ENCODE data around the gene COP1.
"Not testable (repeated sequence)": the region's sequence is repeated elsewhere in the genome, so short reads cannot be mapped to it uniquely, and the experiment has no call there.

Gene COP1

DNA sequence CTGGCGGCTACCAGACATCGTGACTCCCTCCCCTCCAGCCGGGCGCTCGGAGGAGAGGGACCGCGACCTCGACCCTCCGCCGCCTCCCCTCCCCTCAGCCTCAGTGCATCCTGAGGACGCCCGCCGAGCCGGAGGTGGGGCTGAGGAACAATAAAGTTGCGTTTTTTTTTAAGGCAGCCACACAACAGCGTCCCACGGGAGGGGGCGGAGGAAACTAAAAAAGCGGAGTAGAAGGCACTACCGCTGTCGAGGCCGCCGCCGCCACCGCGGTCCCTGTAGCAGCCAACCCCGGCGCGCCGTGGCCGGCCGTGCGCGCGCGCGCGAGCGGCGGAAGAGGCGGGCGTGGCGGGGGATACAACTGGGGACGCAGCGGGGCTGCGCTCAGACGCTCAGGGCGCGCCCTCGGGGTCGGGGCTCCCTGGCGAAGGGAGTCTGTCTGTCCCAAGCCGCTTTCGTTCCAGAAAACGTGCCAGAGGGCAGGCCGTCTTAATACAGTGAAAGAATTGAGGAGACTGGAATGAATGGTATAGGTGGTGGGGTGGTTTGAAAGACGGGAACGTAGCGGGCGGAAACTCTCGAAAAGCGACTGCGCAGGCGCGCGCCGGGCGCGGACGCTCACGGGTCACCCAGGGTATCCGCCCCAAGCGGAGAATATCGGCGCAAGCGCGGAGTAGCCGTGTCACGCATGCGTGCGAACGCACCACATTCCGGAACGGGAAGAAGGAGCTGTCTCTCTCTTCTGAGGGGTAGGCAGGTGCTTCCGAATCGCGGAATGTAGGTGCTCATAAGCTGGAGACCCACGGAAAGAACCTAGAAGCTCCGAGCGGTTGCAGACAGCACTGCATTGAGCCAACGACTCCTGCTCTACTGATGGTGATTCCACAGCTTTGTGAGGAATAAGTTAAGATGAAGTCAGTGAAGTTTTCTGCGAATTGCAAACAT, at the start of gene COP1:
COP1 (minus strand) TSS at position 326 of the 942 bp plus-strand sequence; CDS start at position 18, 308 bp downstream.
- peak; percentile 95 for DNase-seq

GRCh38 chr1:176252191-176252590, 45.1 kb upstream of the COP1 start:
- DNase-seq = no peak

- DNase-seq = no peak
These were observed 37.8 kb upstream of the COP1 start for GRCh38 chr1:176244851-176245250.

DNA sequence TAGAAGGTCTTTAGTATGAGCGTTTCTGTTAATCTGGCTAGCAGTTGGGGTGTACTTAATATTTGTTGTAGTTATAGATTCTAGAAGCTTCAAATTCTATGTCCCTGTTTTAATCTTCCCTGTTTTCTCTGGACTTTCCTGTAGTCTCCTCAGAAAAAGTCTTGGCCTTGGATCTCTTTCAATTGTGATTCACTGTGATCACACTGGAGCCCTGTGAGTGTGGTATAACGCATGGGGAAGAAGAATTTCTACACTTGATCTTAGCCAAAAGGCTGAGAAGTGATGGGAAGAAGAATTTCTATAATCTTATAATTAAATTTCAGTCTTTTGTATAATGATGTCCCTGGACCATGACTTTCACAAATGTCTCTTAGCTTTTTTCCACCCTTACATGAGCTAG, 36.7 kb upstream of the COP1 start:
- DNase-seq = no peak

GRCh38 chr1:176241385-176242015, 34.4 kb upstream of the COP1 start:
- no peak for DNase-seq

DNA sequence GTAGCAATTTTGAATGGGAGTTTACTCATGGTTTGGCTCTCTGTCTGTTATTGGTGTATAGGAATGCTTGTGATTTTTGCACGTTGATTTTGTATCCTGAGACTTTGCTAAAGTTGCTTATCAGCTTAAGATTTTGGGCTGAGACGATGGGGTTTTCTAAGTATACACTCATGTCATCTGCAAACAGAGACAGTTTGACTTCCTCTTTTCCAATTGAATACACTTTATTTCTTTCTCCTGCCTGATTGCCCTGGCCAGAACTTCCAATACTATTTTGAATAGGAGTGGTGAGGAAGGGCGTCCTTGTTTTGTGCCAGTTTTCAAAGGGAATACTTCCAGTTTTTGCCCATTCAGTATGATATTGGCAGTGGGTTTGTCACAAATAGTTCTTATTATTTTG, 26.6 kb upstream of the COP1 start:
- not testable (repeated sequence) for DNase-seq

- no peak for DNase-seq
These were observed 20.5 kb upstream of the COP1 start for GRCh38 chr1:176227579-176227978.

GRCh38 chr1:176225911-176226310, 18.8 kb upstream of the COP1 start:
- peak; percentile 5 for DNase-seq

DNA sequence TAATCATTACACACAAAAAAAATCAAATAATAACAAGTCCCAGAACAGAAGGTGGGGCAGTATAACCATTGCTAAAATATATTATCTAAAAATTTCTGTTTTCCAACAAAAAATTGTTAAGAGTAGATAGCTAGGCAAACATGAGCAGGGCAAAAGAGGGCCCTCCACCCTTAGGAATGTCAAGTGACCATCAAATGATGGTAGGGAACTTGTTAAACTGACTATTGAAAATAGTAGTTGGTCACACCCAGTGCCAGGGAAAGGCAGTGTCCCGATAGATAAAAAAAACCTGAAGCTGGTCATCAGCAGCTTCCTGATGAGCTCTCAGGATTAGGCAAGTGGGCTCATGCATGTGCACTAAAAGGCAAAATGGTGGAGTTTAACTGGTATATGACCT, 18.4 kb upstream of the COP1 start:
- no peak for DNase-seq

DNA sequence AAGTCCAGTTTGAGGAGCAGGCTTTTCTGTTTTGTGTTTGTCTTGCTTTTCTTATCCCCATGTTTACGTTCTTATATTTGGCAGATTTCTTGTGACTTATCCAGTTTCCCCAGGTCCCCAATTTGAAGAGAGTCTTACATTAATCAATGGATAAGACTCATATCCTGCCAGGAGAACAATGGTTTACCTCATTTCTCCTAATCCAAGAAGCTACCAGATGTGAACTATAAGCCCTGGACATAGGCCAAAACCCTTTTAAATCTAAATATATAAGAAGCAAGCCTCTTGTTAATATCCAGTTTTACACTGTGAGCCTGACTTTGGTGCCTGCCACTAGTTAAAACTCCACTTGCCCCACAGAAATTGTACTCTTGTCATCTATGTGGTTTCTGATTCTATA, 15.1 kb upstream of the COP1 start:
- DNase-seq = no peak

GRCh38 chr1:176220100-176220689, 13.1 kb upstream of the COP1 start:
- DNase-seq = no peak

DNA sequence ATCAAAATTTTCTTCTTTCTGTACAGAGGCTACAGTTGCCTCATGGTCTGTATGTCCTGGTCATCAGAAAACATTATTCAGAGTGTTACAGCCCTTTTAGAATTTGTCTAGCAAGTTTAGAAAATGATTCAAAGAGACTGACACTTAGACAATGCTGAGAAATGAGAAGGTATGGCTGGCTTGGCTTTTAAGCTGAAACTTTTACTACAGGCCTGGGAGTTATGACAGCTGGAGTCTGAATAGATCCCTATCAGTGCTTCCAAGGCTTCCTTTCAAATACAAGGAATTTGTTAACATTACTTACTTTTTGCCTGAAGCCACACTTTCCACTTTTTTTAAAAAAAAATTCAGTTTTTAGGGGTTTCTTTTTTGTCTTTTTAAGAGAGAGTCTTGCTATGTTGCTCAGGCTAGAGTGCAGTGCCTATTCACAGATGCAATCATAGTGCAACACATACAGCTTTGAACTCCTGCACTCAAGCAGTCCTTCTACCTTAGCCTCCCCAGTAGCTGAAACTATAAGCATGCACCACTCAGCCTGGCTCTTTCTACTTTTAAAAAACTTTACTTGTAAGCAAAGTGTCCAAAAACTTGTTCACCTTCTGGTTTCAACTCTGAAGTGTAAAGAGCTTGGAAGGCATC, 10.5 kb upstream of the COP1 start:
- no peak for DNase-seq

DNA sequence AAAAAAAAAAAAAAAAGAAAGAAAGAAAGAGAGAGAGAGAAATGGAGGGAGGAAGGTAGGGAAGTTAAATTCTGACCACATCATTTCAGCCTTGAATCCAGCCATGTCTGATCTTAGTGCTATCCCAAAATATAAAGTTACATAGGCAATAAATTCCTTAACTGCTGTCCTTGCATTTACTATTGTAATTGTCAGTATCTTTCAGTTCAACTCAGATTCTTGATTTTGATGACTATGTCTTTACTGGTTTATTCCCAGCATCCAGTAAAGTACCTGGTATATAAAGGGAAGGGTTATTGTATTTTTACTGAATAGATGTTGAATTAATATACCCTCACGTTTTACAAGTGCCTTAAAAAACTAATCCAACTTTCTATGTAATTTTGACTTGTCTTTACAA, 8.9 kb upstream of the COP1 start:
- no peak for DNase-seq

DNA sequence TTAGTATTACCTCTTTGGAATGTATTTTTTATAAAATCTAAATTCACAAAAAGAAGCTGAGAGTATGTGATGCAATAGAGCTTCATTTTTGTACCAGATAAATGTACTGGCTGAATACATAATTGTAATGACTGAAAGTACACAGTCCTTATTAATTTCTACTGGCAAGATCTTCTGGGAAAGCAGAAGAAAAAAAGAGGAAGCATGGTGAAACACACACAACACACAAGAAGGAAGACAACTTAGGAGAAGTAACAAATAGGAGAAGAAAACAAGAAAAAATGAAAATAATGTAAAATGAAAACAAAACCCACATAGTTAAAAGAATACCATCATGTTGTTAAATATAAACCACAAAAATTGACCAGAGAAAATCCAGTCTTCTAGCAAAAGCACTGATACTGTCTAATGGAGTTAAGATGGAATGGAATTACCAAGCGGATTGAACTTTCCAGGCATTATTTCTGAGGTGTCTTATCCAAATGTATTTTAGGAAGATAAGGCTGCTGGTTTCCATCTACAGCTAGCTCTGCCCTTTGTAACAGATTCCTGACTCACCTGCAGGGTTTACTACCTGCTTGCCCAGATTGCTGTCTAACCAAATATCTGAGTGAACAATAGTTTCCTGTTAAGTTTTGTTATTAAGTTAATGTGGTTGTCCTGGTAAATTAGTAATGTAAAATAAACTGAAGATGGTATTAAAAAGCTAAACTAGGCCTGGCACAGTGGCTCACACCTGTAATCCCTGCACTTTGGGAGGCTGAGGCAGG, 4.5 kb upstream of the COP1 start:
- no peak for DNase-seq

GRCh38 chr1:176208034-176208433, 948 bp upstream of the COP1 start:
- DNase-seq = no peak

DNA sequence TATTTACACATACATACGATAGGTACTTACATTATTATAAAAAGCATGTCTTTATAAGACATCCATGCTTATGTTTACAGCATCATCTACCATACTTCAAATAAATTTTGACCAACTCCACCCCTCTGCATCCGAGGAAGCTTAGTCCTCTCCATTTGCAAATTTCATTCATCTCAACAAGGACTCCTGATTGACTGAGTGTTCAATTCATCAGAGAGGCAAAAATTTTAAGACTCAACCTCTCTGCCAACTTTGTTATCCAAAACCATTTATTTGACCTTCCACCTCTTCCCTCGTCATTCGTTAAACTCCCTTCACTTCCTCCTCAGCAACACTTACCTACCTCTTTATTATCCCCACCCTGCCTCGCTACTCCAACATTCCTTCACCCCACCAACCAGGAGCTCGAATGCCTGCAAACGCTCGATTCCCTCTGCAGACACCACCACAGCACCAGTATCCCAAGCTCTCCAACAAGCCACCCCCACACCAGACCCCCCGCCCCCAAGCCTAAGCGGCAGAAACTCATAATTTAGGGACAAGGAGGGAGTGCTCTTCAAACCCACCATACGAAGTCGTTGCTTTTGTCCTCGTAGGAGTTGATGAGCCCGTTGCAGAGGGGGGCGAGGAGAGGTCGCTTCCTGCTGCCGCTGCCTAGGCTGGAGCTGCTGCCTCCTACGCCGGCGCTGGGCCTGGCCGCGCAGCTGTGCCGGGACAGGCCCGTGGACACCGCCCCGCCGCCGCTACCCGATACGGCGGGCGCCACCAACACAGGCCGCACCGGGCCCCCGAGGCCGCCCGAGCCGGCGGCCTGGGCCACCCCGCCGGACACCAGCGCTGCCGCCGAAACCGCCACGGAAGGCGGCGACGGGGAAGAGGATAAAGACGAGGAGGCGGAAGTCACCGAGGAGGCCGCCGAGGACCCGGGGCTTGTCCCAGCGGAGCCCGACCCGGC, 803 bp downstream of the COP1 start:
- peak; percentile 45 for DNase-seq

DNA sequence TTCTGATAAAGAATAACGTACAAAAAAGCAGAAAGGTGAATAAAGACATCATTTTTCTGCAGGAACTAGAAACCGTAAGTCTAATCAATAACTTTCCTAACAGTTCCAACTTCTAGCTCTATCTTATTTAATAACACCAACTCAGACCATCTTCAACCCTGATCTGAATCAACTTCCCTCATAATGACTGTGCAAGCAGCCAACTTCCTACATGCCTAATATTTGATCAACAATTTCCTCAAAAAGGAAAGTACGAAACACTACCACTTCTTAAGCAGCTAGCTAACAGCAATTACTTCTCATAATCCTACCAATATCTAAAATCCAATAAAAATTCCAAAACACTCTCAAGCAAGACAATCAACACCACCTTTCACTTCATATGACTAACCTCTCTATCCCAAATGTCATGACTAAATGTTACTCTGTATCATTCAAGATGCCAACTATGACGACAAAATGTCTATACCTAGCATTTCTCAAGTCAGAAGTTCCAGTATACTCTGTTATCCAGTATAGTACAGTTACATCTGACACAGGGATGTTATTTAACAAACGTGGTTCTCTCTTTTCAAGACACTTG, 1.7 kb downstream of the COP1 start:
- DNase-seq = no peak

- DNase-seq = not testable (repeated sequence)
These were observed 2.4 kb downstream of the COP1 start for GRCh38 chr1:176204655-176205054.

- DNase-seq = no peak
These were observed 3.4 kb downstream of the COP1 start for GRCh38 chr1:176203735-176204134.

GRCh38 chr1:176201568-176201967, 5.5 kb downstream of the COP1 start:
- DNase-seq = no peak

GRCh38 chr1:176199707-176200106, 7.4 kb downstream of the COP1 start:
- DNase-seq = no peak
